Stimulated activated CD8-positive, alpha-beta memory T cell treated with anti-CD3 and anti-CD28 coated beads, Interleukin-2, amount 100 ng/mL, for 48 hours (primary cell): ENCODE measurements around the gene FSTL3.
"Not testable (repeated sequence)": the region's sequence is repeated elsewhere in the genome, so short reads cannot be mapped to it uniquely, and the experiment has no call there.

Experiments used
- DNase-seq, 2 donors: peaks; one replicate each; pipeline ENCODE4 v3.0.0-alpha.2; 2020; ENCODE audit warnings: low read depth in 2 of 2

Gene FSTL3

GRCh38 chr19:682678-683320, 6.6 kb downstream of the FSTL3 start:
- no peak for DNase-seq

- no peak for DNase-seq
Measured at GRCh38 chr19:685454-685931, 9.3 kb downstream of the FSTL3 start.

GRCh38 chr19:686589-687297, 10.6 kb downstream of the FSTL3 start:
- no peak for DNase-seq

- no peak for DNase-seq
Measured at GRCh38 chr19:687569-688166, 11.5 kb downstream of the FSTL3 start.

DNA sequence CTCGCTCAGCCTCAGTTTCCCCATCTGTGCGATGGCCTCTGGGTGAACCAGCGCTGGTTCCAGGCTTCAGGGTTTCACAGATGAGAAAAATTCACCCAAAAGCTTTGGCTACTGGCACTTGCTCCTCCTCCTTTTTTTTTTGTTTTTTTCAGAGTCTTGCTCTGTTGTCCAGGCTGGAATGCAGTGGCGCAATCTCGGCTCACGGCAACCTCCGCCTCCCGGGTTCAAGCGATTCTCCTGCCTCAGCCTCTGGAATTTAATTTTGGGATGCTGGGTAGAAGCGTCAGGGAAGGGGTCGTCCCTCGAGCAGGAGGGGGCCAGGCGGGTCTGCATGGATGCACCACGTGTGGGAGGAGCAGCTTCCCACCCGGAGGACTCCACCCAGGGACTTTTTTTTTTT, 12.0 kb downstream of the FSTL3 start:
- DNase-seq, result no peak

GRCh38 chr19:688992-689391, 12.8 kb downstream of the FSTL3 start:
- DNase-seq, result no peak

DNA sequence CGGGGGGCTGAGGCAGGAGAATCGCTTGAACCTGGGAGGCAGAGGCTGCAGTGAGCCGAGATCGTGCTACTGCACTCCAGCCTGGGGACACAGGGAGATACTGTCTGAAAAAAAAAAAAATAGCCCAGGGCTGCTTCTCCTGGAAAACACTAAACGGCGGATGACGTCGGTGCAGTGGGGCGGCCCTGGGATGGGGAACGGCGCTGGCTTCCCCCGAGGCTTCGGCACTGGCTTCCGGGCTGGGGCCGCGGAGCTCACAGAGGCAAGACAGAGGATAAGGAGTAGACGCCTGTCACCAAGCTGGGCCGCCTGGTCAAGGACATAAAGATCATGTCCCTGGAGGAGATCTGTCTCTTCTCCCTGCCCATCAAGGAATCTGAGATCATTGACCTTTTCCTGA, 14.0 kb downstream of the FSTL3 start:
- no peak for DNase-seq

DNA sequence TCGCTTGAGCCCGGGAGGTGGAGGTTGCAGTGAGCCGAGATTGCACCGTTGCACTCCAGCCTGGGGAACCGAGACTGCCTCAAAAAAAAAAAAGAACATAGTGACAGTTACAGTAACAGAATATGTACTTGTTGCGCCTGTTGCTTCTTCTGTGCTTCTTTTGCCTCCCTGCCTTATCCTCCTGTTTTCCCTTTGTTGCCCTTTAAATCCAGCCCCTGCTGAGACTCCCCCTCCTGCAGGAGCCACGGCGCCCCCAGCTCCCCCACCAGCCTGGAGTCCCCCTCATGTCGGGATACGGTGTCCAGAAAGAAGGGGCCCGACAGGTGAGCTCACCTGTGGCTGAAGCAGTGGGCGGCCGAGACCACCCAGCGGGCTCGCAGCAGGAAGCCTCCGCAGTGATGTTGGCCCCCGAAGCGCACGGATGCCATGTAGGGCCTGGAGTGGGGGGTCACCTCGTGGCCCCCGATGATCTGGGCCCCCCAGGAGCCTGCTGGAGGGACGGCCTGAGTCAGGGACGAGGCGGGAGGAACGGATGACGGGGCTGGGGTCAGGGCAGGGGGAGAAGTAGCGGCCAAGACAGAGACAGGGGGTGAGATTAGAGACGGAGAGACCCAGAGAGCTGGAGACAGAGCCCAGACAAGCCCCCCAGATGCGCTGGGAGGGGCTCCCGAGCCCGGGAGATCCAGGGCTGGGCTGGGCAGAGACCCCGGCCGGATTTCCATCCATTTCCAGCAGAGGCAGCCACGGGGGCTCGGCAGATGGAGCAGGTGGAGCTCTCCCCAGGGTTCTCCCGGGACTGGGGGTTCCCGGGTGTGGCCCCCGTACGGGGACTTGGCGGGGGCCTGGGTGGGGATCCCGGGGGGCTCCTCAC, 18.5 kb downstream of the FSTL3 start:
- no peak for DNase-seq

DNA sequence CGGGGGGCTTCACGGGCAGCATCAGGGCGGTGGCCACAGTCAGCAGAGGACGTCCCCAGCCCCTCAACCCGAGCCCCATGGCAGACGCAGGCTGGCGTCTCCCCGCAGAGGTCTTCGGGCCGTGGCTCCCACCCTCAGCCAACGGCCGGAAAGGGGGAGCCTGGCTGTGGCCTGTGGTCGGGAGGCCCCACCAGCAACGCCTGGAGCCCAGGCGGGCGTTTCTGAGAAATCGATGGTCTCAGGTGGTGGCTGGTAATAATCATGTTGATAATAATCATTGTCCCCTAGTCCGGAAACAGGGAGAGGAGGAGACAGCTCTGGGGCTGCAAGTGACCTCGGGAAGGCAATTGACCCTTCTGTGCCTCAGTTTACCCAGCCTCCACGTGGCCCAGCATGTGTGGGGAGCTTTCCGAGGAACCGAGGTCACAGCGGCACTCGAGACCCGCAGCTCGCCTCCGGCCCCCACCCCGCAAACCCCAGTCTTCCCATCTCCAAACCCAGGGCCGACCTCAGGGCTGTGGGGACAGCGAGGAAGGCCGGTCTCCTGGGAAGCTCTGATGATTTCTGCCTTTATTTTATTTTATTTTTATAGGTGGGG, 19.3 kb downstream of the FSTL3 start, which contains the start of gene PRSS57:
Gene PRSS57, minus strand, starts transcription at position 101 of the 598 bp plus-strand sequence. Its CDS starts 22 bp downstream, at position 79.
- DNase-seq, result no peak

DNA sequence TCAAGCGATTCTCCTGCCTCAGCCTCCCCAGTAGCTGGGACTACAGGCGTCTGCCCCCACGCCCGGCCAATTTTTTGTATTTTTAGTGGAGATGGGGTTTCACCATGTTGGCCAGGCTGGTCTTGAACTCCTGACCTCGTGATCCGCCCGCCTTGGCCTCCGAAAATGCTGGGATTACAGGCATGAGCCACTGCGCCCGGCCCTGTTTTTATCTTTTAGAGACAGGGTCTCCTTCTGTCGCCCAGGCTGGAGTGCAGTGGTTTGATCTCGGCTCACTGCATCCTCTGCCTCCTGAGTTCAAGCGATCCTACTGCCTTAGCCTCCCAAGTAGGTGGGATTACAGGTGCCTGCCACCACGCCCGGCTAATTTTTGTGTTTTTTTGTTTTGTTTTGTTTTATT, 22.3 kb downstream of the FSTL3 start:
- DNase-seq, result not testable (repeated sequence)

- DNase-seq, result not testable (repeated sequence)
Measured at GRCh38 chr19:699885-700284, 23.7 kb downstream of the FSTL3 start.

DNA sequence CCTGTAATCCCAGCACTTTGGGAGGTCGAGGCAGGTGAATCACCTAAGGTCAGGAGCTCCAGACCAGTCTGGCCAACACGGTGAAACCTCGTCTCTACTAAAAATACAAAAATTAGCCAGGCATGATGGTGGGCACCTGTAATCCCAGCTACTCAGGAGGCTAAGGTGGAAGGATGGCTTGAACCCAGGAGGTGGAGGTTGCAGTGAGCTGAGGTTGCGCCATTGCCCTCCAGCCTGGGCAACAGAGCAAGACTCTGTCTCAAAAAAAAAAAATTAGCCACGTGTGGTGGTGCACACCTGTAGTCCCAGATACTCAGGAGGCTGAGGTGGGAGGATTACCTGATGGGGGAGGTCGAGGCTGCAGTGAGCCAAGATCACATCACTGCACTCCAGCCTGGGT, 26.7 kb downstream of the FSTL3 start:
- not testable (repeated sequence) for DNase-seq

- DNase-seq, result no peak
Measured at GRCh38 chr19:703329-703650, 27.1 kb downstream of the FSTL3 start.

DNA sequence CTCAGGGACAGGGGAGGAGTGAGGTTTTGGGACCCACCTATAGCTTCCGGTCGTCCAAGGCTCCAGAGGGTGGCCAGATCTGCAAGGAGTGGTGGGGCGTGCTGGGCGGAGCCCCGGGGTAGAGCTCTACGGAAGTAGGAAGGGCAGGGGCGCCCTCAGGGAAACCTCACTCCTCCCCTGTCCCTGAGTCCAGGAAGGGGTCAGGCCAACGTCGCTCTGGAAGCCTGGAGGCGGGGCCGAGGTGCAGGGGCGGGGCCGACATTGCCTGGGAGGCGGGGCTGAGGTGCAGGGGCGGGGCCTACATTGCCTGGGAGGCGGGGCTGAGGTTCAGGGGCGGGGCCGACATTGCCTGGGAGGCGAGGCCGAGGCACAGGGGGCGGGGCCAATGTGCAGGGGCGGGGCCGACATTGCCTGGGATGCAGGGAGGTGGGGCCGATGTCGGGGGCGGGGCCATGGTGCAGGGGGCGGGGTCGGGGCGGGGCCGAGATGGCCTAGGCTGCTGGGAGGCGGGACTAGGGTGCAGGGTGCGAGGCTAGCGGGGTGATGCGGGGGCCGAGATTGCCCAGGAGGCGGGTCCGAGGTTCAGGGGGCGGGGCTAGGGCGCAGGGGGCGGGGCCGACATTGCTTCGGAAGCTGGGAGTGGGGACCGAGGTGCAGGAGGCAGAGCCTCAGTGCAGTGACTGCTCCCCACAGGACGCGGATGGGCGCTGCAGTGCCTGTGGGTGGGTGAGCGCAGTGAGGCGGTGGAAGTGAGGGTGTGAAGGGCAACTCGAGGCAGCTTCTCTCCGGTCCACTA, 27.7 kb downstream of the FSTL3 start:
- DNase-seq, result peak; percentile 63 to 75

DNA sequence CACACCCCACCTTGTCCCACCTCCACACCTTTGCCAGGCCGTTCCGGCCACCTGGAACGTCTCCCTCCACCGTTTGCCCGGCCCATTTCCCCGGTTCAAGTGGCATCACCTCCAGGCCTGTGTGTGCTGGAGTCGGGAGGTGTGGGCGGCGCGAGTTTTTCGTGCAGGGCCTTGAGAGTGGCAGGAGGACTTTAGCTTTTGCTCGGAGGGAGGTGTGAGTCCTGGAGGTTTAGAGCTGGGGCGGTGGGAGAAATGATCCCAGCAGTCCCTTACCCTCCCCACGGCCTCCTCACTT, 28.2 kb downstream of the FSTL3 start:
- DNase-seq, result no peak

DNA sequence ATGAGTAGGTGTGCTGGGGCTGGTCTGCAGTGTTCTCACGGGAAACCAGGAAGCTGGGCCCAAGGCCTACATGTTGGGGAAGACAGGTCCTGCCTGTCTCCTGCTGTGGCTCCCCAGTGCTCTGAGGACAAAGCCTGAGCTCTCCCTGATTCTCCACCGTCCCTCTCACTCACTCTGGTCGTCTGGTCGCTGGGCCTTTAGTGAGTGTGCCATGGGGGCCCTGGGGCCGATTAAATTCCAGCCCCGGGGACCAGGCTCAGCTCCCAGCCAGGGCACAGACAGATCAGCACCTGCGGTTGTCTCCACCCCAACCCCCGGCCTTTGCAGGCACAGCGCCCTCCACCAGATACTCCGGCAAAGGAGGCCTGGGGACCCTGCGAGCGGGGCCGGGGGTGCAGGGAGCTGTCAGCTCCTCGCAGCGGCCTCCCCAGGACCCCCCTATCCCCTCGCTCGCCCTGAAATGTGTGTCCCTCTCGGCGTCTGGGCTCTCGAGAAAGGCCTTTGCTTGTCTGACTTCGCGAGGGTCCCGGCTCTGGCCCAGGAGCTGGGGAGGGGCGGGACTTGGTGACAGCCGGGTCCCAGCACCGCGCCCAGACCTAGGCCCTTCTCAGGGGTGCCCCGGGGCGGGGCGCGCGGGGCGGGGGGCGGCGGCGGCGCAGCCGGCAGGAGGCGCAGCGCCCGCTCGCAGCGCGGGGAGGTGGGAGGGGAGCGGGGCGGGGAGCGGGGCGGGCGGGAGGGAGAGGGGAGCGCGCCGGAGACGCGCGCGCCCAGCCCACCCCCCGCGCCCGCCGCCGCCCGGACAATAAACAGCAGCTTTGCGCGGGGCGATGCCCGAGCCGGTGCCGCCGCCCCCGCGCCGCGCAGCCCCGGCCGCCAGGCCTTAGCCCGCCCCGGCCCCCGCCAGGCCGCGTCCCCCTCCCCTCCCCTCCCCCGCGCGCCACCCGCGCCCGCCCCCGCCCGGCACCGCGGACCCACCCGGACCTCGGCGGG, 32.3 kb downstream of the FSTL3 start, which contains the start of gene PALM:
Gene PALM, plus strand, starts transcription at position 782 of the 990 bp plus-strand sequence. CDS start 212 bp downstream, outside the sequence.
- no peak for DNase-seq

- DNase-seq, result no peak
Measured at GRCh38 chr19:709196-709964, 33.2 kb downstream of the FSTL3 start.

- no peak for DNase-seq
Measured at GRCh38 chr19:709965-710571, 33.9 kb downstream of the FSTL3 start.
